GM21381 (cell line): ENCODE data around the gene UMAD1.
"Not testable (repeated sequence)": the region's sequence is repeated elsewhere in the genome, so short reads cannot be mapped to it uniquely, and the experiment has no call there.

Experiments
- ATAC-seq: cut with Tn5 transposase; IDR thresholded peaks from one replicate; pipeline ENCODE4 v1.9.1; 2021; ENCODE audit warnings: mild to moderate bottlenecking, moderate library complexity; ENCODE audit not compliant: unreplicated experiment

UMAD1 gene

DNA sequence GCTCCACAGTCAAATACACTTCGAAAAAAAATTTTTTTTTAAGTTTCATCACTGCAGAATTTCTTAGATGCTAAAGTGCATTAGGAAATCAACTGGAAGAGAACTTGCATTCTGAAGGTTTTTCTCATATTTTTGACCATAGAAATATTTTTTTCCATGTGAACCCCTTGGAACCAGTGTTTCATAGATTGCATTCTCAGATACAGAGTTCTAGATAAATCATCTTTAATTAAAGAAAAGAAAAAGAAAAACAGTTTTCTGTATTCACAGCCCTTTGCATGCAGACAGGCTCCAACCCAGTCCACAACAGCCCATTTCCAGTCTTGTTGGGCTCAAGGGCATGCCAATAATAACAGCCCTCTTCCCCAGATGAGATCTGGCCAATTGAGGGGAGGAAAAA lies 153.4 kb downstream of the UMAD1 start:
- no peak for ATAC-seq

DNA sequence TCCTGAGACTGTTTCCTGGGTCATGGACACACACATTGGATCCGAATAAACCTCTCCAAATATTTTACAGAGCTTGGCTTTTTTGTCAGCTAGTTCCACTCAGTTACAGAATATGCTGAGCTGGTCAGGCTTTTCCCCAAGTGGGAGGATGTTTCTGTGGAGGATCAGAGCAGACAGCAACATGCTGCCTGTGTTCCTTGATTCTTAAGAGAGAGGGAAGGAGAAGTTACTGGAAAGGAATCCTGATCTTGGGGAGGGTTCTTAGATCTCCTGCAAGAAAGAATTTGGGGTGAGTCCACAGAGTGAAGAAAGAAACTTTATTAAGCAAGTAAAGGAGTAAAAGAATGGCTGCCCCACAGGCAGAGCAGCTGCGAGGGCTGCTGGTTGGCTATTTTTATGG lies 154.7 kb downstream of the UMAD1 start:
- no peak for ATAC-seq

DNA sequence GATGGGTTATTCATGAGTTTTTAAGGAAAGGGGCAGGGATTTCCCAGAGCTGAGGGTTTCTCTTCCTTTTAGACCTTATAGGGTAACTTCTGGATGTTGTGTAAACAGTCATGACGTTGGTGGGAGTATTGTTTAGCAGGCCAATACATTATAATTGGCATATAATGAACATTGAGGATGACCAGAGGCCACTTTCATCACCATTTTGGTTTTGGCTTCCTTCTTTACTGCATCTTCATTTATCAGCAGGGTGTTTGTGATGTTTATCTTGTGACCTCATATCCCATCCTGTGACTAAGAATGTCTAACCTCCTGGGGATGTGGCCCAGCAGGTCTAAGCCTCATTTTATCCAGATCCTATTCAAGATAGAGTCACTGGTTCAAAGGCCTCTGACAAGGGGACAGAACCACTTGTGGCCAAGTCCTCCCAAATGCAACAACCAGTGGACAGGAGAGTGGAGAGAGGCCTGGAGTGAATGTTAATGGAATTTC lies 155.1 kb downstream of the UMAD1 start:
- no peak for ATAC-seq

DNA sequence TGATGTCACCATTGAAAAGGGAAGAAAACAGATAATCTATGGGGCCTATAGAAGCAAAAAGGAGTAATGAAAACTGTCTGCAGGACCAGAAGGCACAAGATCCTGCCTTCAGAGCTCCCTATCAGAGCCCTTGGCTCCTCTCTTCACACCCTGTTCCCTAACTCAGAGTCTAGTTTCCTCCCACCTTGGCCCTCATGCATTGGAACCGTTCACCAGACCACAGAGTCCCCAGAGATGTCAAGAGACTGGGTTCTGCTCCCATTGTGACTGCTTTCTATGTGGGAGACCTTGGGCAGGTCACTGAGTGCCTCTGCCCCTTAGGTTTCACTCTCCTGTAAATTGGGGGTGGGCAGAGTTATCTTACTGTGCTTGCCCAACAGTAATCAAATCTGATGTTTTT lies 158.0 kb downstream of the UMAD1 start:
- ATAC-seq, result no peak

DNA sequence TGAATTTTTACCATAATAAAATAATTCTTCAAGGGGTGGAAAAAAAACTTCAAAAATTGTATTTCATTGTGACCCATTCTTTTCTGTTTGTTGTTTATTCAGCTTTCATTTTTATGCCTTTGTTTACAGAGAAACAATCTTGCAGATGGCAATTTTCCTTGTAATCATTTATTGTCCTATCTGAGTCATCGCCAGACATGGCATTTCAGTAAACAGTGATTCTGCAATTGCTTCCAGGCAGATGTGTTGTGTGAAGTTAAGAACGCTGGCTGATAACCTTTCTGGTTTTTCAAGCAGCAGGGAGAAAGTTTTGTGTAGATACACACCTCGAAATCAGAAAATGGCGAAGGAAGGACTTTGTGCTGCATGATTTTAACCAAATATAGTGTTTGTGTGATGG lies 158.6 kb downstream of the UMAD1 start:
- ATAC-seq, result no peak

DNA sequence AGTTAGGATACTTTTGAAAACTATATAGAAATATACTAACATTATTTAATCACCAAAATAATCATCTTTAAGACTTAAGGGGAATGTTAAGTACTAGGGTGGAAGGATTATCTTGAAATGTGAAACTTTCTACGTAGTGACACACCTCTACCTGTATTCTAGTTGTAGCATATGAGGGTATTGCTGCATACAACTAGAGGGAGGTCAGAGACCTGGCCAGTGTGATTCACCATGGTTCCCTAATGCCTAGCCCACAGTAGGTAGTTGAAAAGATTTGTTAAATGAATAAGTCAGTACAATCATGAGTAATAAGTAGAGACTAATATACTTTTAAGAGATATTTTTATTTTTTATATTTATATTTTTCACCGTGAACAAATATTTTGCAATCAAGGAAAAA lies 162.0 kb downstream of the UMAD1 start:
- no peak for ATAC-seq

DNA sequence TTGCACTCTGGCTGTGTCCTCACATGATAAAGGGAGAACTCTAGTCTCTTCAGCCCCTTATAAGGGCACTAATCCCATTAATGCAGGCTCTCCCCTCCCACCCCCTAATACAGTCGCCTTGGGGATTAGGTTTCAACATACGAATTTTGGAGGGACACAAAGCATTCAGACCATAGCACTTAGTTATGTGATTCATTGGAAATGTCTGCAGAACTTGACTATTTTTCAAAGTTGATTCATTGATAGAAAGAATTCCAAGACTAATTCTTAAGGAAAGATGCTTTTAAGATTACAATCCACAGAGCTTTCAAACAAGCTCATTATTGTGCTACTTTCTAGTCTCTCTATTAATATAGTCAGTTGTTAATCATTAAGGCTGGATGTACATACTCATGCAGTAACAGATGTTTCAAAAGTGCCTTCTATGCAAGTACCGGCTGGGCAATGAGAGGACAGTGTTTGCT lies 163.2 kb downstream of the UMAD1 start:
- ATAC-seq, result peak; percentile 45

DNA sequence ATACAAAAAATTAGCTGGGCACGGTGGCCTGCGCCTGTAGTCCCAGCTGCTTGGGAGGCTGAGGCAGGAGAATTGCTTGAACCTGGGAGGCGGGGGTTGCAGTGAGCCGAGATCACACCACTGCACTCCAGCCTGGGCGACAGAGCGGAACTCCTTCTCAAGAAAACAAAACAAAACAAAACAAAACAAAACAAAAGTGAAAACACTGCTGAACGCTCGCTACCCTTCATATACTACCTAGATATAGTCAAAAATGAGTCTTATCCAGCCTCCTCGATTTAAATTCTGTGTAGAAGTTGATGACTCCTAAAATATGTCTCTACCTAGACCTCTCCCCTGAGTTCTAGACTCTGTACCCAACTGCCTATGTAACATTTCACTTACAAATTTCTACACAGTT lies 164.3 kb downstream of the UMAD1 start:
- not testable (repeated sequence) for ATAC-seq

DNA sequence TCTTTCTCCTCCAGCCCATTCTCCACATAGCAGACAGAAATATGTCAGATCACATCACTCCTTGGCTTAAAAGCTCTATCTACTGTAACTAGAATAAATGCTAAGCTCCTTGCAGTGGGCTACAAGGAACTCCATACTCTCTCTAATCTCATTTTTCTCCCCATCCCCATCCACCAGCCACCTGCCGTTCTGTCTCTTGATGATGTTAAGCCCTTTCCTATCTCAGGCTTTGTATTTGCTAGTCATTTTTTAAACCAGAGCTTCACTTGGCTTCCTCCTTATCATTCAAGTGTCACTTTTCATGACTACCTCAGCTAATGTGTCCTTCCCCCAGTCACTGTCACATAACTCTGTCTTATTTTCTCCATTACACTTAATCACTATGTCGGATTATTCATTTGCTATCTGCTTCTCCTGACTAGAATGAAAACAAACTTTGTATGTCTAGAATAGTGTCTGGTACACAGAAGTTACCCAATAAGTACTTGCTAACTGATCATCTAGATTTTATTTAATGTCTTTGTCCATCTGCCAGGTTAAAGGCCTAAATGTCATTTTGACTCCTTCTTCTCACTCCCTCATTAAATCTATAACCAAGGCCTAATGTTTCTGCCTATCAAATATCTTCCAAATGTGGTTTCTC lies 165.1 kb downstream of the UMAD1 start:
- ATAC-seq, result no peak

DNA sequence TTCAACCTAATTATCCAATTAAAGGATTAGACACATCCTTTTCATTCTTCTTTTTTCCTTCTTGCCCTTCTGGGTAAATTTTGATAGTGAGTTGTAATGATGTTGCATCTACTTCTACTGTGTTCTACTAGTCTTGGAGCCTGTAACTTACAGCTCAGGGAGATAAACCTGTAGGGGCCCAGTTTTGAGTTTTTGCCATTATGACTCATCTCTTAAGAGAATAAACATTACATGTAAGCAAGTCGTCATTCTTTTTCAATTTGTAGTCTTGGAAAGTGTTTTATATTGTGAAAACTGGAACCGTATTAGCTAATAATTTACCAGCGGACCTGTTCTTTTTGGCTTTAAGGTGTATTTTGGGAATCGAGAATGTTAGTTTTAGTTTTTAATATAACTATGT lies 167.6 kb downstream of the UMAD1 start:
- ATAC-seq, result no peak

DNA sequence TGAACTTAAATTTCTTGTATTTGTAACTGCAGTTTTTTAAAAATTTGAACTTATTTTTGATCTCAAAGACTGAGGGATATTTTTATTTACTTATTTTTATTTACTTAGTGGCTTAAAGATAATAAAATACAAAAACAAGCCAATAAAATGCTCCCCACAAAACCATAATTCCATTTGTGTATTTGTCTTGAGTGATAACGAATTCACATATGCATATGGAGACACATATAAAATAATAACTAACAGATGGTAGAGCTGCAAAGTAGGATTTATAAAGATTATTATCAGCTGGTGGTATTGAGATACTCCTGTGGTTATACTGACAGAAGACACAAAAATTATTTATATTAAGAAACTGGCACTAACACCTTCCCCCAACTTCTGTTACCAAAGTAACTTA lies 168.1 kb downstream of the UMAD1 start:
- ATAC-seq, result no peak

DNA sequence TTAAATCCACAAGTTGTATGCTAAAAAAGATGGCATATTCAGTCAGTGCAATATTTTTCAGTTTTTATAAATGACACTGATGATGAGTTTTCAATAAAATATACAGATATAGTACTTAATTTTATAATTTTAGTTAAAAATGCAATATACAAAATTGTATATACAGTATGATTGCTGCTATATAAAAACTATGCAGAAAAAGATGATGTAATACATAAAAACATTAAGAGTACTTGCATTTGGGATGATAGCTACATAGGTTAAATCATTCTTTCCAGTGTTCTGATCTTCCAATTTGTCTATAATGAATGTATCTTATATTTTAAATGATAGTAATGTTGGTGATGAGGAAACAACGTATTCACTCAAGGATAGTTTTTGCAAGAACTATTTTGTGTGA lies 169.8 kb downstream of the UMAD1 start:
- no peak for ATAC-seq

DNA sequence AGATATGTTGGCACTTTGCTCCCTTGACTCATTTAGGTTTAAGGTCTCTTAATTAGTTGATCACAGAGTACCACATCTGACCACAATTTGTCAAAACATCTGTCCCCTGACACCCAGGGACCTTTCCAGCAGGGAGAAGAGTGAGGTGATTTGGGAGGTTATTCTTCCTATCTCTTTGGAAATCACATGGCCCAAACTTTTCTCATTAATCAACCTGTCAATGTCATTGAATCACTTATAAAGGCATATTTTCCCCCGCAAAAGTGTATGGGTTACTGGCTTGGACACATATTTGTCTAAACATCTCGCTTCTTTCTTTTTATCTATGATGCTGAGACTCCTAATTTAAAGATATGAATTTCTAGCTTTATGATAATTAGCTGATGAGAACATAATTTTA lies 170.3 kb downstream of the UMAD1 start:
- no peak for ATAC-seq

DNA sequence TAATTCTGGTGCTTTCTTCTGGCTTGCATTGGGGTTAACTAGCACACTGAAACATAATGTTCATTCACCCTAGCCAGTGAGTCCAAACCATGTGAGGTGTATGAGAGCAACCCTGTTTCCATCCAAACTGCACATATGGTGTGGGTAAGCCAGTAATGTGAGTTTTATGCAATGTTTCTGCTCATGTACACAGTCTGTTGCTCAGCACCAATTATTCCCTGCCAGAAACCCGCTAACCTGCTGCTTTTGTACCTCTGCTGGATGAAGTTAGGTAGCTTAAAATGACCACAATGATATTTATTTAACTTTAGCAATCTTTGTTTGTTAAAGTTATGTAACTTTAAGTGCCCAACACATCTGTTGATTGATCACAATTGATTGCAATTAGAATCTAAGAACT lies 171.6 kb downstream of the UMAD1 start:
- ATAC-seq, result no peak

DNA sequence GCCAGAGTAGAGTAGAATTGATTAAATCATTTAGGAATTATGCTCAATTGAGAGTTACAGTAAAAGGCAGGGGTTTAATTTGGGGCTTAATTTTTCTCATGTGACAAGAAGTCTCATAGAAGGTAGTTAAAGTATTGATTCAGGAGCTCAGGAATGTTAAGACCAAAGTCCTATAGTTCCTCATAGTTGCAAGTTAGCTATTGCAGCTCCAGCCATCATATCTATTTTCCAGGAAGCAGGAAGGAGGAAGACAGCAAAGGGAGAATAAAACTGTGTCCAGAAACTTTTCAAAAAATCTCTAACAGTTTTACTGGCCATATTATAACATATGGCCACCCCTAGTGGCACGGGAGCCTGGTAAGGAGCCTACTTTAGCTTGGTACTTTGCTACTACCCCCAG lies 174.8 kb downstream of the UMAD1 start:
- no peak for ATAC-seq

DNA sequence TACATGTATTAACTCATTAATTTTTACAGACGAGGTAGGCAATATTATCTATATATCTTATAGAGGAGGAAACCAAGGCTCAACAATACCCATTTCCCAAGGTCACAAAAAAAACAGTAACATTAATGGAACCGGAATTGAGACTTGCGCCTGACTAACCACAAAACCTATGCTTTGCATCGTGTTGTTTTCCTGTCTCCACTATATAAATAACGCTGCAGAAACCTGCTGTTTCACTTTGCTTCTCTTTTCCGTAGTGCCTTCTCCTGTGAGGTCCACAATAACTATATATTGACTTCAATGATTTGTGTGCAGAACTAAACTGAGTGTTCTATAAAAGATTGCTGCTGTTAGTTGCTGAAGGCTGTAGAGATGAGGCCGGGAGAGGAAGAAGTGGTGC lies 175.5 kb downstream of the UMAD1 start:
- ATAC-seq, result peak; percentile 38

DNA sequence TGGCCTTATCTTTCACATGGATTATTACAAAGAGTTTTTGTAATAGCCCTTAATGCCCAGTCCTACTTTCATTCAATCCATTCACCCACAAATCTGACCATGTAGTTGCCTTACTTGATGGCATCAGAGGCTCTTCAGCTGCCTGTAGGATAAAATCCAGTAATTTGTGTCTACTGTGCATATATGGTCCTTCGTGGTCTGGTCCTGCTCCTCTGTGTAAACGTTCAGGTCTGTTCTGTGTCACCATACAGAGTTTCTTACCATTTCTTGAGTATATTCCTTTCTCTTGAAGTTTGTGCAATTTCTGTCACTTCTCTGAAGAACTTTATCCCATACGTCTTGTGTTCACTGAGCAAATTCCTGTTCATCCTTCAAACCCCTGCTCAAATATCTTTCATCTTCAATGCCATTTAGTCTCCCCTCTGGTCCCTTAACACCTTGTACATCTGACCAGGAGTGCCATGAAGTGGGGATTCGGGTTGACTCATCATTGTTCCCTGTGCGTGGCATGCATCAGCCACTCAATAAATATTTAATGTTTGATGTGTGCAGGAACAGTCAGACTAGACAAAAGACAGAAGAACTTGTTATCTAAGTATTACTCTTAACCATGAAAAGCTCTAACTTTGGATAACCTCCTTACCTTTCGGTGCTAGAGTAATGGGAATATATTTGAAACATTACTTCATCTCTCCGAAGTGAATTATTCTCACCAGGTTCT lies 176.4 kb downstream of the UMAD1 start:
- no peak for ATAC-seq

DNA sequence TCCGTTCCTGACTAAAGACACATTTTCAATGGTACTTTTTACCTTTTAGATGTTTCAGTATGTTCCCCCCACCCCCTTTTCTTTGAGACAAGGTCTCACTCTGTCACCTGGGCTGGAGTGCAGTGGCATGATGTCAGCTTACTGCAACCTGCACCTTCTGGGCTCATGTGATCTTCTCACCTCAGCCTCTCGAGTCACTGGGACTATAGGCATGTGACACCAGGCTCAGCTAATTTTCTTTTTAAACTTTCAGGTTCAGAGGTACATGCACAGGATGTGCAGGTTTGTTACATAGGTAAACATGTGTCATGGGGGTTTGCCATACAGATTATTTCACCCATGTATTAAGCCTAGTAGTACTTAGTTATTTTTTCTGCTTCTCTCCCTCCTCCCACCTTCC lies 177.2 kb downstream of the UMAD1 start:
- no peak for ATAC-seq

DNA sequence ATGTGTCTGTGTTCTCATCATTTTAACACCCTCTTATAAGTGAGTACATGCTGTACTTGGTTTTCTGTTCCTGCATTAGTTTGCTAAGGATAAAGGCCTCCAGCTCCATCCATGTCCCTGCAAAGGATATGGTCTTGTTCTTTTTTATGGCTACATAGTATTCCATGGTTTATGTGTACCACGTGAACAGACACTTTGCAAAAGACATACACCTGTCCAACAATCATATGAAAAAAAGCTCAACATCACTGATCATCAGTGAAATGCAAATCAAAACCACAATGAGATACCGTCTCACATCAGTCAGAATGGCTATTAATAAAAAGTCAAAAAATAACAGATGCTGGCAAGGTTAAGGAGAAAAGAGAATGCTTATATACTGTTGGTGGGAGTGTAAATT lies 177.6 kb downstream of the UMAD1 start:
- ATAC-seq, result not testable (repeated sequence)

DNA sequence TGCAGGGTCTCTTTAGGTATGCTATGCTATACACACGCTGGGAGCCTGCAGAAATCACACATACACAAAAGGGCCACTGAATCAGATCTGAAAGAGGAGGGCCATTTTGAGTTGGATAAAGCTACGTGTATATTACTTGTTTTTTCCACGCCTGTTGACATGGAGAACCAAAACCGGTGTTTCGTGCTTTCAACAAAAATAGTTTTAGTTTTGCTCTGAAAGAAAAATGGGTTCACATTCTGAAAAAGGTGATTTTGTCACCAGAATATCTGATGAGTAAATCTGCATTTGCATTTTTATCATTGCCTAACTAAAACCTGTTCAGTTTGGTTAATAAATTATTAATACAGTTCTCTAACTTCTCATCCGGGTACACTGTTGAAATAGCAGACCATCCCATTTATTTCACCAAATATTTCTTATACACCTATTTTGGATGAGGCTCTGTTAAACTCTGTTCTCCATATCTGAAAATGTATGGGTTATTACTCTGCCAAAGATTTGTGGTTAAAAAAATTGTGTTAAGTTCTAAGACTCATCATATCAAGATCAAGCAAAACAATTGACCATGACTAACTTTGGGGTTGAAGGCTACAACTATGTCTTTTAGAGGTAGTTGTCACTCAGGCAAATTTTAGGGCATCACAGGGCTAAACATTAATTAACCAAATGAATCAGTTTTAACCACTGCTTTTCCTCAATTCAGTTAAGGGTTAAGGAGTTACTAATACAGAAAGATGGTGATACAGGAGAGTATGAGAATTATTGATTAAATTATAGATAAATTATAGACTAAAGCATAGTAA lies 179.1 kb downstream of the UMAD1 start:
- ATAC-seq, result peak; percentile 42

DNA sequence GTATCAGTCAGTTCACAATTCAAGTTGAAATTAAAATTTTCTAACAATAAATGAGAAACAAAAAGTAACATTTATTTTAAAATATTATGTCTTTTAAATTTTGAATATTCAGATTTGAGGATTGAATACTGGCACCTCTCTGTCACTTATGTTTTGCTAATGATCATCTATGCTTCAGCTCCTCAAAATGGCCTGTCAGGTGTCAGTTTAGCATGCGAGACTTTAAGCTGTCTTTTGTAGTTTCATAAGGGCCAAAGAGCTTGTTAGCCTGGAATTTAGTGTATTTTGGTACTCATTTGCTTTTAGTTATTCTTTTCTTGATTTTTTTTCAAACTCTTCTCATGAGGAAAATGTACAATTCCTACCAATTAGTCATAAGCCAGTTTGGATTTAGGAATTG lies 179.9 kb downstream of the UMAD1 start:
- ATAC-seq, result no peak

DNA sequence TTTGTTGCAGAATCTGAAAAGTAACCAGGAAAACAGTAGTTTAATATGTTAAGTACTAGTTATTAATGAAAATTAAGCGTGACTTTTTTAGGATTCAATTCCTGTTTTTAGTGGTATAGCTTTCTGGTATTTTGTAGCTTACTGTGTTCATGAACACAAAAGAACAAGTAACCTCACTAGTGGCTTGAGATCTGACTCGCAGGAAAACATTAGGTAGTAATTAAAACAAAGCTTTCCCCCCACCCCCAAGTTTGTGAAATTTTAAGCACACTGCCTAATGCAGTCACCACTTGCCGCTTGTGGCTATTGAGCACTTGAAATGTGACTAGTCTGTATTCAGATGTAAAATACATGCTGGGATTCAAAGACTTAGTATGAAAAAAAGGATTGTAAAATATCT lies 180.4 kb downstream of the UMAD1 start:
- no peak for ATAC-seq
